SU-DHL-6 (cell line): ENCODE results near the gene FAS.

Source experiments
- CTCF ChIP-seq: fragments of 200-600 bp; sonication (generic); IDR thresholded peaks from one replicate; pipeline ENCODE4 v1.5.1; 2017; ENCODE audit warnings: antibody characterized with exemption, mild to moderate bottlenecking, low read length, moderate library complexity; ENCODE audit not compliant: insufficient read depth, poor library complexity, severe bottlenecking
- EZH2phosphoT487 ChIP-seq: fragments of 200-600 bp; sonication (generic), shearing (Covaris generic); conservative IDR thresholded peaks from 2 replicates; pipeline ENCODE4 v1.6.1; 2018; ENCODE audit warnings: mild to moderate bottlenecking, antibody characterized with exemption, low read length, moderate library complexity, mixed read lengths

- no peak for TF ChIP-seq EZH2phosphoT487
- TF ChIP-seq CTCF, result no peak
Observed at GRCh38 chr10:89002226-89002978, 11.8 kb downstream of the FAS start.
